Measurements from ENCODE around the gene TRIM33.
"Not testable (repeated sequence)": the region's sequence is repeated elsewhere in the genome, so short reads cannot be mapped to it uniquely, and the experiment has no call there.

Gene TRIM33

DNA sequence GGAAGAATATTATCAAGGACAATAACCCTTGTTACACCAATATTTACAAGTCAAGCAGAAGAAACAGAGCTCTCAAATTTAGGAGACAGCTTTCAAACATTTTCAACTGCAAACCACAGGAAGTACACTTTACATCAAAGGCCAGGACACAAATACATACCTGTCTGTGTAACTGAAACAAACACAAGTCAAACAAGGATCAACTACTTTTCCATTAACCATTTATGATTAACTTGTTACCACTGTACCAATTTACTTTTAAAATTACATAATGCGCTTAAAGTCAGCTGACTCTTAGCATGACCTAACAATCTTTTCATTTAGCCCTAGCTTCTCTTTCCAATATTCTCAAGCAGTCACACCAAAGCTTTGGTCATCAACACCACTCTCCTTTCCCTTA, 43.5 kb downstream of the TRIM33 start:
- no peak for DNase-seq (ENCODE audit: low read depth)

DNA sequence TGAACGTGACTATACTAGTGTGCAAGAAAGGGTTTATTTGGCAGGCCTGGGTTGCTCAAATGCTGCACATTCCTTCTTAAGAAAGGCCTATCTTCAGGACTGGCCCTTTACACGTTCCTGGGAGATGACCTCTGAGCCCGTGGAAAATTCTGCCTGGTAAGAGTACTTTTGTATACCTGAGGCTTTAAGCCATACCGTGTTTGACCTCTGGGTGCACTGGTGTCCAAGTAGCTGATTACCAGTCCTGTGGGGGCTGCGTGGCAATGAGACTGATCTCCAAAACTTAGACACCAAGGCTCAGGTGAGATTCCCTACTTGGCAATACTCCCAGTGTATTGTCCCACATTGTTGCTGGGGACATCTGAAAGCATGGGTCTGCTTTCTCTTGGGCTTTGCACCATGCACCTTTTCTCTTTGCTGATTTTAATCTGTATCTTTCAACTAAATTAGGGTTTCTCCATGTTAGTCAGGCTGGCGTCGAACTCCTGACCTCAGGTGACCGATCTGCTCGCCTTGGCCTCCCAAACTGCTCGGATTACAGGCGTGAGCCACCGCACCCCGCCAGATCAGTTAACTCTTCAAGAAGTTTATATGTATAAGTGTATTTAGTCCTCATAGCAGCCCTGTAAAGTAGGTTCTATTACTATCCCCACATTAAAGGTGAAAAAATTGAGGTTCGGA, 44.5 kb downstream of the TRIM33 start:
- no peak for DNase-seq (ENCODE audit: low read depth)

DNA sequence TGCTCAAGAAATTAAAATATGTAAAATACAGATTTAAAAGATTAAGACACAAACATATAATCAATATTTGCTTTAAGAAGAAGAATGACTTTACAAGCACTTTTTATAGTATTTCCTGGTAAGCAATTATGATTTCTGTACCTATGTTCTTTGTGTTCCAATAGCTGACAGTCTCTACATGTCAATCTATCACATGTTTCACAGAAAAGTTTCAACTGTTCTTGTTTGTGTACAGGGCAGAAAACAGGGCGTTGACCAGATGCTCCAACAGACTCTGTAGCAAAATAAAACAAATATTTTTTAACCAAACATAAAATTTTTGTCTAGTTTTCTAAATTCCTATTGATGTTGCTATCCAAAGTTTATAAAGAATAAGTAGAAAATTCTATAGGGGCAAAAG, 48.0 kb downstream of the TRIM33 start:
- no peak for DNase-seq (ENCODE audit: low read depth)

DNA sequence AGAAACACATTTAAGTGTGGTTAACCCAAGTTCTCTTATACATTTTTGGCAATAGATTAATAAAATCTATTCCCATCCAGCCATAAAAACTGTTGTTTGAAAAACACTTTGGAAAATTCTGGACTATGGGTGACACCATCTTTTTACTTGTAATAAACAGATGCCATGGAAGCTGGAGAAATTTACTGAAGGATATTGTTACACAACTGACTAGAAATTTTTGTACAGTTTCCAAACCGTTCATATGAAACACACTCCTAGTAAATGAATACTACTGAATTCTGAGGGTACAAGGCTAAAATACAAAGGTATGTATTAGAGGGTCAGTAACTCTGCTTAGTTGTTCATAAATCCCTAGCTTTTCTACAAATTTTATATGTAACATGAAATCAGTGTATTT, 48.7 kb downstream of the TRIM33 start:
- no peak for DNase-seq (ENCODE audit: low read depth)

GRCh38 chr1:114458237-114458777, 52.7 kb downstream of the TRIM33 start:
- DNase-seq (ENCODE audit: low read depth) = no peak

DNA sequence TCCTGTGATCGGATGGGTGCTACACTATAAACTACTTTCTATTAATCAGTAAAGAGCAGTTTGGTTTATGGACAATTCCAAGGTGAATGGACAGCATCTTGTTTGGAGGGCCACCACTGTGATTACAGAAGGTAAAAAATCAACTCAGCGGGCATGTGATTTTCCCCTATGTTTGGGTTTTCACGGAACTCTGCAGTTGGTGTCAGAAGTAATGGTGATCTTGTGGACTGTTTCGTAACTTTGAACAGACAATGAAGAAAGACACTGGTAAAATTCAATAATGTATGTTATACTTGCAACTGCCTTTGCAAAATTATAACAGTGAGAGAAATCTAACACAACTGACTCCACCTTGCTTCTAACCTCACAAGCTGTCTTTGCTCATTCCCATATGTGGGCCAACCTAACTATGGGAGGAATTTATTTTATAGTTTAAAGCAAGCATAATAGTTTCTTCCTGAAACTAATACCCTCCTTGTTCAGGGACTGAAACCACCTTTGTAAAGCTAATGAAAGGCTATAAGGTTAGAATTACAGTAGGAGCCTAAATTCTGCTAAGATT, 53.2 kb downstream of the TRIM33 start:
- no peak for DNase-seq (ENCODE audit: low read depth)

DNA sequence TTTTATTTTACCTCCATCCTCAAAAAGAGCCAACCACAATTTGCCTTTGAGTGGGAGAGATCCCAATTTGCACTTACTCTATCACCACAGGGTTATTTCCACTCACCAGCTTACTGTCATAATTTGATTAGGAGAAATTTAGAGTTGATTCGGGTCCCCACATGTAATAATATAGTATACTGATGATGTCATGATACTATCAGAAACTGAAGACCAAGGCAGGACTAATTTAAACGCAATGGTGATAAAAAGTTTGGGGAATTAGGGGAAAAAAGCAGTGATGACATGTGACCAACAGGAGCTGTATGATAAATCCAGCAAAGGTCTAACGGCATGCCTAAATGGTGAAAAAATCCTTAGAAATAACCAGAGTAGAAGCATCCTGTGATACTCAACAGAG, 54.4 kb downstream of the TRIM33 start:
- DNase-seq (ENCODE audit: low read depth) = no peak

GRCh38 chr1:114455102-114455785, 55.8 kb downstream of the TRIM33 start:
- no peak for DNase-seq (ENCODE audit: low read depth)

DNA sequence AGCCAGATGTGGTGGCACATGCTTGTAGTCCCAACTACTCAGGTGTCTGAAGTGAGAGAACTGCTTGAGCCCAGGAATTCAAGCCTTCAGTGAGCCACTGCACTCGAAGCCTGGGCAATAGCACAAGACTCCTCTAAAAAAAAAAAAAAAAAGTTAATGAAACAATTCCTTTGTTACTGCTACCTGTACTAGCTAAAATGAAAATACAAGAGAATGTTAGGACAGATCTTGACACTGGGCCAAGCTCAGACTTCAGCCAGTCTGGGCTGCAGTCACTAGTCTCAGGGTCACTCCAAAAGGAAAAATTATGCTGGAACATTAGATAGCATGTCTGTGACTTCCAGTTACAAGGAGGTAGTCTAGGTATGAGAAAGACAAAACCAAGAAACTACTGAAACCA, 56.5 kb downstream of the TRIM33 start:
- no peak for DNase-seq (ENCODE audit: low read depth)

DNA sequence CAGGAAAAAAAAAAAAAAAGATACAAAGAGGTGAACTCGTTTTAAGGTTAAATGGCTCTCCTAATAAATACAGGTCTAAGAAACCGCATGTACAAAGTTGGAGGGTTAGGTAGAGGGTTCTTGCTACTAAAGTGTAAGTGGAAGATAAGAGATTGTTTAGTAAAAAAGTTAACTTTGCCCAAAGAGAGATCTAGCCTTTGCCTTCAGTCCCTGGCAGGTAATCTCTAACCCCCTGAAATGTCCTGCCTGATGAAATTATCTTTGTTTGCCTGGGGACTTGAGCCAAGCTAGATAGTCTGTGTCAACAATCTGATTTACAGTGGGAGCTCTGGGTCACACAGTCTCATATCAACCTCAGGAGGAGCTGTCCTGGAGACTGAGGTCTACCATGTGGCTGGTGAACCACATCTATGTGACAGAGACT, 57.6 kb downstream of the TRIM33 start:
- DNase-seq (ENCODE audit: low read depth) = no peak

- DNase-seq (ENCODE audit: low read depth) = no peak
These were observed 62.5 kb downstream of the TRIM33 start for GRCh38 chr1:114448370-114449036.

DNA sequence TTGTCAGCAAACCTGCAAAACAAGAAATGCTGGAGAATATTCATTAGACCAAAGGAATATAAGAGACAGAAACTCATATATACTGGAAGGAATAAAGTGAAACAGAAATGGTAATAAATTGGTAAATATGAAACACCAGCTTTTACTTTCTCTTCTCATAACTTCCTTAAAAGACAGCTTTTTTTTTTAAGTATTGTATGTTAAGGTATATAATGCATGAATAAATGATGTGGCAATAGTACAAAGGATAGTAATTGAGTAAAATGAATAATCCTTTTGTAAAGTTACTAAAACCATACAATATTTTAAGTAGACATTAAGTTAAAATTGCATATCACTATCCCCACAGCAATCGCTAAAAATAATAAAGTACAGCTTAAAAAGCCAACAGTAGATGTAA, 64.8 kb downstream of the TRIM33 start:
- no peak for DNase-seq (ENCODE audit: low read depth)

DNA sequence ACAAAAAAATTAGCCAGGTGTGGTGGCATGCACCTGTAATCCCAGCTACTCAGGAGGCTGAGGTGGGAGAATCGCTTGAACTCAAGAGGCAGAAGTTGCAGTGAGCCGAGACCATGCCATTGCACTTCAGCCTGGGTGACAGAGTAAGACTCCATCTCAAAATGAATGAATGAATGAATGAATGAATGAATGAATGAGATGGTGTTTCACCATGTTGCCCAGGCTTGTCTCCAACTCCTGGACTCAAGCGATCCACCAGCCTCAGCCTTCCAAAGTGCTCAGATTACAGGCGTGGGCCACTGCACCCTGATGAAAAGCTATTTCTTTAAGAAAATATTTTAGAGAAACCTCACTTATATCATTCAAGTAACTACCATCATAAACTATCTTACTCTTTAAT, 67.8 kb downstream of the TRIM33 start:
- DNase-seq (ENCODE audit: low read depth) = not testable (repeated sequence)

- DNase-seq (ENCODE audit: low read depth) = no peak
These were observed 69.7 kb downstream of the TRIM33 start for GRCh38 chr1:114441332-114441731.

DNA sequence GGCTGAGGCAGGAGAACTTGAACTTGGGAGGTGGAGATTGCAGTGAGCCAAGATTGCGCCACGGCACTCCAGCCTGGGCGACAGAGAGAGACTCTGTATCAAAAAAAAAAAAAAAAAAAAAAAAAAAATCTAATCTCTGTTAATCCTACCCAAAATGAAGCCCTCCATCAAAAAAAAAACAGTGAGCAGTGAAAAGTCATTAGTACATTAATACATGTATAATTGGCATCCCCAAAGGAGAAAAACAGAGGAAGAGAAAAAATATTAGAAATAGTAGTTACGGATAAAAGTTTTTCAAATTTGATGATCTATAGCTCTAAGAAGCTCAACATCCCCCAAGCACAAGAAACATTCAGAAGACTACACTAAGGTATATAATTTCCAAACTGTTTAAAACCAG, 71.6 kb downstream of the TRIM33 start:
- no peak for DNase-seq (ENCODE audit: low read depth)

DNA sequence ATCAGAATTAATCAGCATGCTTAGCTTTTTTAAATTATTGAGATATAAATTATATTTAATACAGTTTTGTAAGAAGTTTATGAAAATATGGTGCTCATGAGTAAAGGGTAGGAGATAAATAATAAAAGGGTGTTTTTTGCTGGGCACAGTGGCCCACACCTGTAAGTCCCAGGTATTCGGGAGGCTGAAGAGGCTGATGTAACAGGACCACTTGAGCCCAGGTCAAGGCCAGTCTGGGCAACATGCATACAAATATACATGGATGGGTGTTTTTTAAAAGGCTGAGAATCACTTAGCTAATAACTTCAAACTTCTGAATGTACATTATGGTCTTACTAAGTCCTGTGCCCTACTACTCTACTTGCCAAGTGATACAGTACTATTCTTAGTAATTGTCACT, 73.2 kb downstream of the TRIM33 start:
- no peak for DNase-seq (ENCODE audit: low read depth)

DNA sequence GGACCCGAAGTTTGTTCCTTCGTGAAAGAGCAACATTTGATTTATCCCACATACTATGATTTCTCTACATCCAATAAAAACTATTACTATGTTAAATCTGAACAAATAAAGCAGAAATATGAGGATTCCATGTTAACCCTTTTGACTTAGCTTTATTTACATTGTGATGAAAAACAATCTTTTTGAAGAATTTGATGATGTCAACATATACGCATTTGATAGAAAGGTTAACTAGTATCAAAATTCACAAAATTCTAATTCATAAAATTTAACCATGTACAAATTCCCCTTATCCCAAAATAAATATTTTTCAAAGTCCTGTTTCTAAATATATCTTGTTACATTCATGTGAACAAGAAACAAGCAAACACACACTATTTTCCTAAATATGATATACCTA, 74.2 kb downstream of the TRIM33 start:
- DNase-seq (ENCODE audit: low read depth) = no peak

DNA sequence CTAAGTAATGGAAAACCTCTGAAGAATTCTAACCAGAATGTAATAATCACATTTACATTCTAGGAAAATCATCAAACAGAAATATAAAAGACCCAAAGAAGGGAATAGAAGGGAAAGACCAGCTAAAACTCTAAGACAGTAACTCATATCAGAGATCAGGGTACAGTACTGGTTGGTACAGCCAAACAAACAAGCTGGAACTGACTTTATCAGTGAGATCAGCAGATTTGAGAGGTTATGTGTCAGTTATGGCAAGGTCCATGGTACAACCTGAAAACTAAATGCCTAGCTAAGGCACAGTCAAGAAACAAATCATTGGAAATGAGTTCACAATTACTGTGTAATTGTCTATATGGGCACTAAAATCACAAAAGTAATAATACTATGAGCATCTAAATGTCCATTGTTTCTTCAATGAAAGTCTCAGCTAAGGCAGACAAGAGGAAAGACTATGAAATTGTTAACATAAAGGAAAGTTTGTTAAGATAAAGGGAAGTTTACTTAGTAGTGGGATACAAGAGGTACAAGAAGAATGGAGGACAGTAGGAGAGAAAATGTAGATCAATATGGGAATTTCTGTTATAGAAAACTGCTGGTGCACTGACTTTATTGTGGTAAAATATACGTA, 75.8 kb downstream of the TRIM33 start:
- no peak for DNase-seq (ENCODE audit: low read depth)

GRCh38 chr1:114431026-114431425, 80.0 kb downstream of the TRIM33 start:
- DNase-seq (ENCODE audit: low read depth) = no peak

DNA sequence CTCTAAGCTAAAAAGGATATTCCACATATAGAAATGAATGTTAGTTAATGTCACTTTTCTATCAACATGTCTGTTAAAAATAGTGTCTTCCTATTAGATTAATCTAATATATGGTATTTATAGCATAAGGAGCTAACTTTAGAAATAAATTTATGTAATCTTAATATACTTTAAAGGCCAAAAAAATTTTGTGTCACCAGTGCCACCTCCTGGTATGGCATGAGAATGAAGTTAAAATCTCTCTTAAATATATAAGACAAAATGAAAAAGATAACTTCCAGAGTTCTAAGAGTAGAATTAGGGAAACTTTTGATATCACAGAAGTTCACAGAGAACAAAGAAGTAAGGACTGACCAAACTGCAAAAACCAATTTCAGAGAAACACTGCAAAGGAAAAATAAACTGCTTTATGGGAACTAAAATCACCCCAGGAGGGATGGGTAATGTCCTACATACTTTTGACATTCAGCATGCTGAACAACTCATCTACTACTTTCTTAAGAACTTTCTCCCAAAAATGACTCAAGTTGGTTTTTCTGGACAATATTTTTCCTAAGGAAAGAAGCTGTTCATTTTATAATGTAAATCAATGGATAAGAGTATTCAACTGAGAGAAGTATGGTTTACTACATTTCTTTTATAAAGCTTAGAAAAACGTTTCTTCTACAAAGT, 82.8 kb downstream of the TRIM33 start:
- no peak for DNase-seq (ENCODE audit: low read depth)

DNA sequence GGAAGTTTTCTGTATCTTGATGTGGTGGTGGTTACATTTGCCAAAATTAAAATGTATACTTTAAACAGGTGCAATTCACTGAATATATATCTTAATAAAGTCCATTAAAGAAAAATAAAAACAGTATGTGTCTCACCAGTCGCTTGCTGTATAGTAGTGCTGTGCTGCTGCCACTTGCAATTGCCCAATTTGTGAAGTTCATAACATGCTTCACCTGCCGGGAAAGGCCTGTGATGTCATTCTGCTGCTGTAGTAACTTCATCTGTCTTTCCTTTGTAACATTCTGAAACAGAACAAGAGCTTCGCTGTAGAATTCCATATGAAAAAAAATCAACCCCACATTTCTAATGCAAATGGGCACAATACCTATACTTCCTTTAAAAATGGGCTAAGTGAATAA, 83.4 kb downstream of the TRIM33 start:
- no peak for DNase-seq (ENCODE audit: low read depth)

- no peak for DNase-seq (ENCODE audit: low read depth)
These were observed 87.5 kb downstream of the TRIM33 start for GRCh38 chr1:114423455-114423854.
